Liver (tissue), 3 donors: Measurements from ENCODE around the gene CHRNA9.

Experiments
- EGR1 ChIP-seq, 2 donors: IDR thresholded peaks; 2 replicates each; pipeline ENCODE4 v1.6.1; 2016 to 2018; ENCODE audit warnings: antibody characterized with exemption in 2 of 2, low read depth in 2 of 2
- FOXA1 ChIP-seq: IDR thresholded peaks from 2 replicates; pipeline ENCODE4 v1.6.1; 2016; ENCODE audit warnings: antibody characterized with exemption
- NR2F2 ChIP-seq: IDR thresholded peaks from 2 replicates; pipeline ENCODE4 v1.6.1; 2016; ENCODE audit warnings: antibody characterized with exemption
- RAD21 ChIP-seq, 2 donors: IDR thresholded peaks; 2 replicates each; pipeline ENCODE4 v1.6.1; 2016; ENCODE audit warnings: antibody characterized with exemption in 2 of 2, mild to moderate bottlenecking in 2 of 2
- SP1 ChIP-seq: IDR thresholded peaks from 2 replicates; pipeline ENCODE4 v1.6.1; 2018; ENCODE audit warnings: antibody characterized with exemption, mild to moderate bottlenecking
- TAF1 ChIP-seq: conservative IDR thresholded peaks from 2 replicates; pipeline ENCODE4 v1.6.1; 2016; ENCODE audit warnings: antibody characterized with exemption, mild to moderate bottlenecking
- YY1 ChIP-seq: IDR thresholded peaks from 2 replicates; pipeline ENCODE4 v1.6.1; 2016; ENCODE audit warnings: antibody characterized with exemption, mild to moderate bottlenecking
- TF ChIP-seq, protein P1 (sequence below): fragments of 150-350 bp; IDR thresholded peaks from 2 replicates; pipeline ENCODE4 v1.5.1; 2017; ENCODE audit warnings: improper control_type of control experiment, low read depth, low read length; ENCODE audit not compliant: missing input control
- TF ChIP-seq, protein P2 (sequence below): IDR thresholded peaks from 2 replicates; pipeline ENCODE4 v1.6.1; 2016; ENCODE audit warnings: antibody characterized with exemption
- donor health status: healthy.
- donor health status: healthy.

DNA sequence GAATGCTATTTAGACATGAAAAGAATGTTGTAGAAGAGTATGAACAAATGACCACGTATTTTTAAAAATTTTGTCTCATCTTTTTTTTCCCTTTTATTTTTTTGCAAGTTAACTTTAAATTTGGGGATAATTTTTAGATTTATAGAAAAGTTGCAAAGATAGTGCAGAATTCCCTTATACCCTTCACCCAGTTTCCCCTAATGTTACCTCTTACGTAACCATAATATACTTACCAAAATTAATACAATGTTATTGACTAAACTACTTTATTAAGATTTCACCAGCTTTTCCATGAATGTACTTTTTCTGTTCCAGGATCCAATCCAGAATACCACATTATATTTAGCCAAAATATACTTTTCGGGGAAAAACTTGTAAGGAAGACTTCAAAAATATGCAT is 12.3 kb downstream of the CHRNA9 start:
- TF ChIP-seq, protein P1, sequence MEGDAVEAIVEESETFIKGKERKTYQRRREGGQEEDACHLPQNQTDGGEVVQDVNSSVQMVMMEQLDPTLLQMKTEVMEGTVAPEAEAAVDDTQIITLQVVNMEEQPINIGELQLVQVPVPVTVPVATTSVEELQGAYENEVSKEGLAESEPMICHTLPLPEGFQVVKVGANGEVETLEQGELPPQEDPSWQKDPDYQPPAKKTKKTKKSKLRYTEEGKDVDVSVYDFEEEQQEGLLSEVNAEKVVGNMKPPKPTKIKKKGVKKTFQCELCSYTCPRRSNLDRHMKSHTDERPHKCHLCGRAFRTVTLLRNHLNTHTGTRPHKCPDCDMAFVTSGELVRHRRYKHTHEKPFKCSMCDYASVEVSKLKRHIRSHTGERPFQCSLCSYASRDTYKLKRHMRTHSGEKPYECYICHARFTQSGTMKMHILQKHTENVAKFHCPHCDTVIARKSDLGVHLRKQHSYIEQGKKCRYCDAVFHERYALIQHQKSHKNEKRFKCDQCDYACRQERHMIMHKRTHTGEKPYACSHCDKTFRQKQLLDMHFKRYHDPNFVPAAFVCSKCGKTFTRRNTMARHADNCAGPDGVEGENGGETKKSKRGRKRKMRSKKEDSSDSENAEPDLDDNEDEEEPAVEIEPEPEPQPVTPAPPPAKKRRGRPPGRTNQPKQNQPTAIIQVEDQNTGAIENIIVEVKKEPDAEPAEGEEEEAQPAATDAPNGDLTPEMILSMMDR, result no peak
- TF ChIP-seq, protein P2, sequence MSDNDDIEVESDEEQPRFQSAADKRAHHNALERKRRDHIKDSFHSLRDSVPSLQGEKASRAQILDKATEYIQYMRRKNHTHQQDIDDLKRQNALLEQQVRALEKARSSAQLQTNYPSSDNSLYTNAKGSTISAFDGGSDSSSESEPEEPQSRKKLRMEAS, result no peak
- TF ChIP-seq RAD21 (IDR thresholded peaks at IDR 0.05) (no peak), EGR1 (IDR thresholded peaks at IDR 0.05; ENCODE audit: low read depth in 2 of 2) (no peak), FOXA1 (no peak), SP1 (no peak), TAF1 (no peak), NR2F2 (no peak), YY1 (no peak)
